GM19023 (cell line): ENCODE results near the gene CCL15.

Source experiments
- ATAC-seq: cut with Tn5 transposase; IDR thresholded peaks from one replicate; pipeline ENCODE4 v1.9.1; 2021; ENCODE audit warnings: mild to moderate bottlenecking, moderate library complexity; ENCODE audit not compliant: unreplicated experiment

Gene CCL15

GRCh38 chr17:35948092-35948491 lies 53.3 kb downstream of the CCL15 start:
- no peak for ATAC-seq
